Fibroblast of skin of abdomen (primary cell): ENCODE data around the gene CRYGC.

ENCODE experiments used
- DNase-seq: peaks from one replicate; pipeline ENCODE4 v3.0.0-alpha.2; 2013

Gene CRYGC

DNA sequence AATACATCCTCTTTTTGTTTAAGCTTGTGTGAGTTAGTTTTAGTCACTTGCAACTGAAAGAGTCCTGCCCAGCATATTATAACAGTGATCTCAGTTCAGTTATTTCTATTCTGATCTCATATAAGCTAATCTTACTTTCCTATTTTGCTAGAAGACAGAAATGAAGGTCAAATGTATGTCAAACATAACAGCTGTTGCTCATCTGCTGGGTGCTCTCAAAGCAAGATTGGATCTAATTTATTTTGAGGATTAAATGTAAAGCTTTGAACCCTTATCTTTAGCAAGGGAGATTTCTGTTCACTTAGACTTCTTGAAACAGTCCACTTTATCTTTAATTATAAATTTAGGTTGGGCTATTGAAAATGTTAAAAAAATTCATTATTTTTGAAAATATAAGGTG is 36.5 kb downstream of the CRYGC start:
- DNase-seq = no peak

GRCh38 chr2:208092093-208092832 is 37.4 kb downstream of the CRYGC start:
- no peak for DNase-seq

- DNase-seq = no peak
Measured at GRCh38 chr2:208090420-208090819, 39.2 kb downstream of the CRYGC start.

DNA sequence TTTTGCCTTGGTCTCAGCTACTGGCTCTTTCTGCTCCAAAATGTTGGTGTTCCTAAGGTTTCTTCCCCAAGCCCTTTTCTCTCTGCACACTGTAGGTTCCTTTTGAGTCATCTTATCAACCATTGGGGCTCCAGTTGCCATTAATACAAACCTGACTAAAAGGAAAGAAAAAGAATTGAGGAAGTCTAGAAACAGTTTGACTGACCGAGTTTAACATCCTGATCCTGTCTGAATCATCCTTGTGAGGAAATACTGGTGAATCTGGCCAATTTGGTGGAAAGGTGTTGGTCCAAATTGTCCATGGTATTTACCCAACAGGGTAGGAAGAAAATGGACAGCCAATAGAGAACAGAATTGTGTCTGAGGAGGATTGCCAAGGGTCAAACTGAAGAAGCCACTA is 43.6 kb downstream of the CRYGC start:
- no peak for DNase-seq

DNA sequence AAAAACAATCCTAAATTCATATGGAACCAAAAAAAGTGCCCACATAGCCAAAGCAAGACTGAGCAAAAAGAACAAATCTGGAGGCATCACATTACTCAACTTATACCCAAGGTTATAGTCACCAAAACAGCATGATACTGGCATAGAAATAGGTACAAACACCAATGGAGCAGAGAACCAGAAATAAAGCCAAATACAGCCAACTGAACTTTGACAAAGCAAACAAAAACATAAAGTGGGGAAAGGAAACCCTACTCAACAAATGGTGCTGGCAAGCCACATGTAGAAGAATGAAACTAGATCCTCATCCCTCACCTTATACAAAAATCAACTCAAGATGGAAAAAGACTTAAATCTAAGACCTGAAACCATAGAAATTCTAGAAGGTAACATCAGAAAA is 45.8 kb downstream of the CRYGC start:
- no peak for DNase-seq
